ENCODE results near the gene NNT.

GRCh38 chr5:43639566-43639965 is 36.6 kb downstream of the NNT start:
- TF ChIP-seq CTCF (conservative IDR thresholded peaks at IDR 0.05 in 1 of 2, IDR thresholded peaks at IDR 0.05 in 1 of 2; ENCODE audit: extremely low read depth in 1 of 2, insufficient read depth in 1 of 2, low read depth in 1 of 2, low read length in 2 of 2) (no peak), EZH2 (IDR thresholded peaks at IDR 0.05; ENCODE audit: borderline replicate concordance, low read length) (no peak)

All from mammary epithelial cell (primary cell).